ENCODE measurements around the gene KRT2. TPM values are rescaled to one million over a fixed set of nuclear protein-coding genes. Genes with fewer than 3 reads are reported as not detected.
"Not testable (repeated sequence)": the region's sequence is repeated elsewhere in the genome, so short reads cannot be mapped to it uniquely, and the experiment has no call there.

Gene KRT2
- total and polyA plus RNA-seq, 2 donors (not counting 1 experiment from before 2014, with no cell fraction given), result 0.04 TPM; not detected in 1

DNA sequence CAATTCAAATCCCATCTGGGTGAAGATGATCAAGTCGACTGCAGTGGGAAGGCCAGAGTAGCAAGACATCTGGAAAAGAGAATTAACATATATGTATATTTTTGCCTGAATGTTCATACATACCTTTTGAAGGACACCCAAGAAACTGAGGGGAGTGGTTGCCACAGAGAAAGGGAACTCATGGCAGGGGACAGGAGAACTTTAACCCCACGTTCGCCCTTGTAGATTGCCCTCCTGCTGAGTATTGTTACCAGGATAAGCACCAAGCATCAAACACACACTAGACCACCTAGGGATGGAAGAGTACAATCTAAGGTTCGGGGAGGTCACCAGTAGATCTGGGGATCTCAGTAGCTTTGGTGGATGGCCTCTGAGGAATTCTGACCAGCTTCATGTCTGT is 18.5 kb upstream of the KRT2 start:
- H3K9me3 ChIP-seq (ENCODE audit: control extremely low read depth in 1 of 3, control insufficient read depth in 2 of 3, insufficient read depth in 1 of 3, low read length in 2 of 3), result no peaks in the 10 kb centered on the region
- H3K27ac ChIP-seq (ENCODE audit: low read length in 2 of 2), result no peak overlapping the region
- no peak for DNase-seq
- no peak overlapping the region for H3K4me2 ChIP-seq (replicated peaks; ENCODE audit: low read depth, low read length, poor library complexity, severe bottlenecking)
- H3K9ac ChIP-seq (ENCODE audit: low read length), result no peak overlapping the region
- no peaks in the 10 kb centered on the region for H3K4me1 ChIP-seq (ENCODE audit: control insufficient read depth in 2 of 2, insufficient read depth in 2 of 2, low read length in 2 of 2)
- Mint-ChIP-seq H3K27ac (no peak overlapping the region), H3K27me3 (peaks cover 10% of the 10 kb centered on the region), H3K4me3 (no peak overlapping the region), H3K9me3 (ENCODE audit: insufficient read depth) (no peaks in the 10 kb centered on the region), H3K4me1 (no peaks in the 10 kb centered on the region)
- TF ChIP-seq EZH2 (IDR thresholded peaks at IDR 0.05; ENCODE audit: borderline replicate concordance, insufficient read depth, low read depth, low read length, poor library complexity, severe bottlenecking), result no peak
- TF ChIP-seq, protein P1, sequence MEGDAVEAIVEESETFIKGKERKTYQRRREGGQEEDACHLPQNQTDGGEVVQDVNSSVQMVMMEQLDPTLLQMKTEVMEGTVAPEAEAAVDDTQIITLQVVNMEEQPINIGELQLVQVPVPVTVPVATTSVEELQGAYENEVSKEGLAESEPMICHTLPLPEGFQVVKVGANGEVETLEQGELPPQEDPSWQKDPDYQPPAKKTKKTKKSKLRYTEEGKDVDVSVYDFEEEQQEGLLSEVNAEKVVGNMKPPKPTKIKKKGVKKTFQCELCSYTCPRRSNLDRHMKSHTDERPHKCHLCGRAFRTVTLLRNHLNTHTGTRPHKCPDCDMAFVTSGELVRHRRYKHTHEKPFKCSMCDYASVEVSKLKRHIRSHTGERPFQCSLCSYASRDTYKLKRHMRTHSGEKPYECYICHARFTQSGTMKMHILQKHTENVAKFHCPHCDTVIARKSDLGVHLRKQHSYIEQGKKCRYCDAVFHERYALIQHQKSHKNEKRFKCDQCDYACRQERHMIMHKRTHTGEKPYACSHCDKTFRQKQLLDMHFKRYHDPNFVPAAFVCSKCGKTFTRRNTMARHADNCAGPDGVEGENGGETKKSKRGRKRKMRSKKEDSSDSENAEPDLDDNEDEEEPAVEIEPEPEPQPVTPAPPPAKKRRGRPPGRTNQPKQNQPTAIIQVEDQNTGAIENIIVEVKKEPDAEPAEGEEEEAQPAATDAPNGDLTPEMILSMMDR (IDR thresholded peaks at IDR 0.05), result no peak
- POLR2A ChIA-PET, result no interaction called here
- H4K20me1 ChIP-seq (ENCODE audit: control insufficient read depth, insufficient read depth, low read length, poor library complexity, severe bottlenecking), result no peaks in the 10 kb centered on the region
- WGBS (ENCODE audit: insufficient coverage), result no CpG with 5 or more reads among the region's 4 CpGs
- no peaks in the 10 kb centered on the region for H3K36me3 ChIP-seq (replicated peaks in 1 of 2; ENCODE audit: control extremely low read depth in 1 of 2, control insufficient read depth in 1 of 2, extremely low read depth in 1 of 2, insufficient read depth in 2 of 2, low read length in 1 of 2)
- CTCF ChIA-PET, result no interaction called here
- H3K79me2 ChIP-seq (ENCODE audit: control insufficient read depth, insufficient read depth, low read length), result no peaks in the 10 kb centered on the region
- H3K27me3 ChIP-seq (replicated peaks in 1 of 4; ENCODE audit: control extremely low read depth in 1 of 4, control insufficient read depth in 3 of 4, insufficient read depth in 4 of 4, low read length in 3 of 4), result no peaks in the 10 kb centered on the region
- intact Hi-C loops (cut with micrococcal nuclease), result no loop called here
- ATAC-seq (ENCODE audit: low read depth), result no peak
- H2AFZ ChIP-seq (ENCODE audit: insufficient read depth, low read depth, low read length, poor library complexity, severe bottlenecking), result no peak overlapping the region
- H3K4me3 ChIP-seq (ENCODE audit: control extremely low read depth in 1 of 5, extremely low read depth in 1 of 5, insufficient read depth in 1 of 5, low read depth in 2 of 5, low read length in 4 of 5), result no peak overlapping the region

DNA sequence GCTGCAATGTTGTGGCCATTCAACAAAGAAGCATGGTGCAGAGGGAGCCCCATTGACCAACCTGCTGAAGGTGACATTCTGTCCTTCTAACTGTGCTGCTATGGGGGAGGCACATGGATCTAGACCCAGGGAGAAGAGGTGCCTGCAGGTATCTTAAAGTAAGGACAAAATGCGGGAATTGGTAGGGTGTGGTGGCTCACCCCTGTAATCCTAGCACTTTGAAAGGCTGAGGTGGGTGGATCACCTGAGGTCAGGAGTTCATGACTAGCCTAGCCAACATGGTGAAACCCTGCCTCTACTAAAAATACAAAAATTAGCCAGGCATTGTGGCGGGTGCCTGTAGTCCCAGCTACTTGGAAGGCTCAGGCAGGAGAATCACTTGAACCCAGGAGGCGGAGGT is 17.9 kb upstream of the KRT2 start:
- H3K27ac Mint-ChIP-seq; H3K9me3 ChIP-seq (ENCODE audit: control extremely low read depth in 1 of 3, control insufficient read depth in 2 of 3, insufficient read depth in 1 of 3, low read length in 2 of 3); H3K79me2 ChIP-seq (ENCODE audit: control insufficient read depth, insufficient read depth, low read length); H3K4me1 Mint-ChIP-seq; H3K4me1 ChIP-seq (ENCODE audit: control insufficient read depth in 2 of 2, insufficient read depth in 2 of 2, low read length in 2 of 2); H3K9me3 Mint-ChIP-seq (ENCODE audit: insufficient read depth); intact Hi-C loops (cut with micrococcal nuclease); POLR2A ChIA-PET; DNase-seq; H3K4me3 Mint-ChIP-seq; CTCF ChIA-PET; H3K4me2 ChIP-seq (replicated peaks; ENCODE audit: low read depth, low read length, poor library complexity, severe bottlenecking); H3K27ac ChIP-seq (ENCODE audit: low read length in 2 of 2); H3K36me3 ChIP-seq (replicated peaks in 1 of 2; ENCODE audit: control extremely low read depth in 1 of 2, control insufficient read depth in 1 of 2, extremely low read depth in 1 of 2, insufficient read depth in 2 of 2, low read length in 1 of 2); H3K4me3 ChIP-seq (ENCODE audit: control extremely low read depth in 1 of 5, extremely low read depth in 1 of 5, insufficient read depth in 1 of 5, low read depth in 2 of 5, low read length in 4 of 5); H3K9ac ChIP-seq (ENCODE audit: low read length); H3K27me3 ChIP-seq (replicated peaks in 1 of 4; ENCODE audit: control extremely low read depth in 1 of 4, control insufficient read depth in 3 of 4, insufficient read depth in 4 of 4, low read length in 3 of 4); H2AFZ ChIP-seq (ENCODE audit: insufficient read depth, low read depth, low read length, poor library complexity, severe bottlenecking); H4K20me1 ChIP-seq (ENCODE audit: control insufficient read depth, insufficient read depth, low read length, poor library complexity, severe bottlenecking); ATAC-seq (ENCODE audit: low read depth): not testable (repeated sequence)
- 60% methylated on average over 1 of the region's 3 CpGs for WGBS (ENCODE audit: insufficient coverage)
- peaks cover 16% of the 10 kb centered on the region for H3K27me3 Mint-ChIP-seq

All from B cell (primary cell).